SK-N-MC (cell line): Measurements from ENCODE around the gene CYTL1.

ENCODE experiments used
- DNase-seq: peaks from one replicate; pipeline ENCODE4 v3.0.0-alpha.2; 2011; ENCODE audit warnings: low read depth, low spot score
- H3K27ac ChIP-seq: fragments of 200-600 bp; sonication (generic); 2 replicates; pipeline ENCODE4 v1.5.1; 2016; ENCODE audit warnings: mixed run types
- H3K36me3 ChIP-seq: fragments of 200-600 bp; sonication (generic); 2 replicates; pipeline ENCODE4 v1.6.1; 2017; ENCODE audit warnings: antibody characterized with exemption, low read length, mixed read lengths; ENCODE audit not compliant: insufficient read depth
- H3K4me3 ChIP-seq: fragments of 200-600 bp; sonication (generic); 2 replicates; pipeline ENCODE4 v1.5.1; 2016
- H3K9ac ChIP-seq: fragments of 200-600 bp; sonication (generic); 2 replicates; pipeline ENCODE4 v1.8.0; 2017; ENCODE audit warnings: mixed run types, mixed read lengths; ENCODE audit not compliant: insufficient read length
- H3K9me3 ChIP-seq: fragments of 200-600 bp; sonication (generic); 2 replicates; pipeline ENCODE4 v1.6.1; 2017; ENCODE audit warnings: low read depth, mild to moderate bottlenecking, antibody characterized with exemption, low read length, moderate library complexity, mixed read lengths
- EZH2 ChIP-seq: fragments of 200-600 bp; sonication (generic); IDR thresholded peaks from one replicate; pipeline ENCODE4 v1.6.1; 2017; ENCODE audit warnings: antibody characterized with exemption
- FOXP2 ChIP-seq: optimal IDR thresholded peaks from 2 replicates; pipeline ENCODE3; 2011; ENCODE audit warnings: mild to moderate bottlenecking, moderate library complexity; ENCODE audit not compliant: insufficient read depth; ENCODE audit errors: extremely low read length, control extremely low read depth
- POLR2AphosphoS5 ChIP-seq: IDR thresholded peaks from 2 replicates; pipeline ENCODE4 v1.6.1; 2012; ENCODE audit warnings: mild to moderate bottlenecking, low read depth, low read length, borderline replicate concordance

The CYTL1 gene

DNA sequence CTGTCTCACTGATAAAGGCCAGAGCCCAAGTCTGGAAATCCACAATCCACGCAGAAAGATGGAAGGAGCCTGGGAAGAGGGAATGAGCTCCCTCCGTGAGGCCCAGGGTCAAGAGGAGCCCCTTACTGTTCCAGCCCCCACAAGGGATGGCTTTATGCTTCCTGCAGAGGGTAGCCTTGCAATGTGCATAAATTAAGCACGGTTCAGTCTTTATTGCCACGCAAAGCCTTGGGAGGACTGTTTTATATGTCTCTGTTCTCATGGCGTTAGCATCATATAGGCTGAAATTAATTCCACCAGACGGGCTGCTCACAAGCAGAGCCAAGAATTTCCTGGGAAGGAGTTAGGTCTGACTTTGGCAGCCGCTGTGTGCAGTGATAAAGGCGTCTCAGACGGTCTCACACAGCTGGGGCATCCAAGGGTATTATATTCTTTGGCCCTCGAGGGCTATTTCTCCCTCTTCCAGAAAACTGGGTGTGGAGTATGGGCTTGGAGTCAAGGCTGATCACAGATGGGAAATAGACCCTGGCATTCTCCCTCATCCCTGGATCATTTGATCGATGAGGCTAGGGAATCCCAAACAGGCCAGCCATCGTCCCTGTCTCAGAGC, 38.5 kb downstream of the CYTL1 start:
- Histone ChIP-seq H3K4me3 (no peak overlapping the region), H3K9ac (no peak overlapping the region), H3K9me3 (0 out of 2 replicates have a peak, but pooled peaks cover 3% of the 10 kb centered on the region), H3K36me3 (no peaks in the 10 kb centered on the region), H3K27ac (no peak overlapping the region)
- no peak for DNase-seq
- TF ChIP-seq POLR2AphosphoS5 (no peak), EZH2 (no peak), FOXP2 (no peak)

DNA sequence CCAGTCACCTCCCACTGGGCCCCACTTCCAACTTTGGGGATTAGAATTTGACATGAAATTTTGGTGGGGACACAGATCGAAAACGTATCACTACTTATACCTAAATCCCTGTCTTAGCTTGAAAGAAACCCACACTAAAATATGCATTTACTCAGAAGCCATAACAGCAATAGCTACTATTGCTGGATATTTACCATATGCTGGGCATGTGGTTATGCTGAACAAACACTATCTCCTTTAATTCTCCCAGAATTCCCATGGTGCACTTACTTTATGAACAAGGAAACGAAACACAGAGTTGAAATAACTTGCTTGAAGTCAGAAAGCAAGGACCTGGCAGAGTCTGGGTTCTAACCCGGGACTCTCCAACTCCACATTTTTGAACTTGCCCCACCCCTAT, 39.3 kb downstream of the CYTL1 start:
- Histone ChIP-seq H3K36me3 (no peaks in the 10 kb centered on the region), H3K27ac (no peak overlapping the region), H3K4me3 (no peak overlapping the region), H3K9me3 (0 out of 2 replicates have a peak, but pooled peaks cover 3% of the 10 kb centered on the region), H3K9ac (no peak overlapping the region)
- TF ChIP-seq FOXP2 (no peak), EZH2 (no peak), POLR2AphosphoS5 (no peak)
- no peak for DNase-seq

- no peak for DNase-seq
- TF ChIP-seq POLR2AphosphoS5 (no peak), EZH2 (no peak), FOXP2 (no peak)
- Histone ChIP-seq H3K36me3 (no peaks in the 10 kb centered on the region), H3K4me3 (no peak overlapping the region), H3K9me3 (0 out of 2 replicates have a peak, but pooled peaks cover 3% of the 10 kb centered on the region), H3K9ac (no peak overlapping the region), H3K27ac (no peak overlapping the region)
Observed at GRCh38 chr4:4974727-4975126, 44.5 kb downstream of the CYTL1 start.

- 0 out of 2 replicates have a peak, but pooled peaks cover 2% of the 10 kb centered on the region for H3K9me3 ChIP-seq
- no peak overlapping the region for H3K4me3 ChIP-seq
- H3K9ac ChIP-seq, result no peak overlapping the region
- TF ChIP-seq FOXP2, result no peak
- no peak for TF ChIP-seq EZH2
- no peak for TF ChIP-seq POLR2AphosphoS5
- no peaks in the 10 kb centered on the region for H3K36me3 ChIP-seq
- H3K27ac ChIP-seq, result no peak overlapping the region
- DNase-seq, result no peak
Observed at GRCh38 chr4:4971796-4972195, 47.5 kb downstream of the CYTL1 start.

GRCh38 chr4:4969298-4969697, 50.0 kb downstream of the CYTL1 start:
- Histone ChIP-seq H3K27ac (no peak overlapping the region), H3K4me3 (no peak overlapping the region), H3K36me3 (no peaks in the 10 kb centered on the region), H3K9ac (no peak overlapping the region), H3K9me3 (no peaks in the 10 kb centered on the region)
- no peak for TF ChIP-seq EZH2
- TF ChIP-seq POLR2AphosphoS5, result no peak
- no peak for TF ChIP-seq FOXP2
- no peak for DNase-seq

- TF ChIP-seq POLR2AphosphoS5 (no peak), EZH2 (no peak), FOXP2 (no peak)
- Histone ChIP-seq H3K9me3 (no peaks in the 10 kb centered on the region), H3K36me3 (no peaks in the 10 kb centered on the region), H3K4me3 (no peak overlapping the region), H3K27ac (no peak overlapping the region), H3K9ac (no peak overlapping the region)
- no peak for DNase-seq
Observed at GRCh38 chr4:4968161-4968725, 51.0 kb downstream of the CYTL1 start.
